Cardiac septum (tissue), 1 donor: Measurements from ENCODE around the gene STRIP1. TPM values are rescaled to one million over a fixed set of nuclear protein-coding genes. Genes with fewer than 3 reads are reported as not detected.
A peak's percentile ranks its signal among the peaks of the same experiment; 100 is the strongest.

Experiments used
- DNase-seq: peaks from one replicate; pipeline ENCODE4 v3.0.0-alpha.2; 2020; ENCODE audit warnings: low spot score
- intact Hi-C: fragments of 100-400 bp; cut with DNase I; formaldehyde crosslinking; loops from one replicate; pipeline ENCODE4 v1.14.0; 2022
- long read RNA-seq: library from polyadenylated mRNA; unstranded; transcript quantifications from one replicate; pipeline ENCODE4 v2.0.0, GENCODE V29; 2021
- total RNA-seq: library from RNA; stranded (reverse); fragmentation: NEBNext Ultra II Directional; extraction: Animal tissue kit (Norgen Biotek cat#: 25700); gene quantifications from one replicate; pipeline ENCODE4 v1.2.1, GENCODE V29; 2021
- donor health status: DM: no; HTN: no; CAD: no.

The STRIP1 gene
- total RNA-seq: 23.8 TPM
- long read RNA-seq, transcript STRIP1-201 (21 exons, 3,265 nt): major isoform, 36 of 57 reads
- long read RNA-seq, partial matches to known transcripts: 14 of 57 reads
- long read RNA-seq, other reads (novel, unspliced or antisense): 7 of 57 reads

- intact Hi-C loops: loop anchor here (5.0 kb wide), 2 partner anchors 373 to 428 kb away; partner anchors contain the start of gene LAMTOR5
- DNase-seq: peak; percentile 96
Observed at GRCh38 chr1:110034451-110035235, at the start of gene STRIP1. Gene STRIP1 (plus strand): TSS chr1:110034624. CDS start chr1:110034638, 14 bp downstream.

GRCh38 chr1:109985247-109986053 lies 49.0 kb upstream of the STRIP1 start:
- intact Hi-C loops: no loop called here
- no peak for DNase-seq

- DNase-seq: no peak
- intact Hi-C loops: no loop called here
Observed at GRCh38 chr1:109986054-109986444, 48.4 kb upstream of the STRIP1 start.

- intact Hi-C loops: no loop called here
Observed at GRCh38 chr1:109988349-109988914, 46.0 kb upstream of the STRIP1 start.

GRCh38 chr1:109989506-109990301 lies 44.7 kb upstream of the STRIP1 start:
- no peak for DNase-seq
- intact Hi-C loops: no loop called here

More at GRCh38 chr1:109988349-109988914, 46.0 kb upstream of the STRIP1 start:
- no peak for DNase-seq

- intact Hi-C loops: no loop called here
- no peak for DNase-seq
Observed at GRCh38 chr1:109990302-109990653, 44.1 kb upstream of the STRIP1 start.

GRCh38 chr1:109991400-109991925 lies 43.0 kb upstream of the STRIP1 start:
- no peak for DNase-seq
- intact Hi-C loops: no loop called here

- no peak for DNase-seq
- intact Hi-C loops: no loop called here
Observed at GRCh38 chr1:109993885-109994284, 40.5 kb upstream of the STRIP1 start.

- intact Hi-C loops: no loop called here
- no peak for DNase-seq
Observed at GRCh38 chr1:109994654-109995053, 39.8 kb upstream of the STRIP1 start.

- intact Hi-C loops: no loop called here
- no peak for DNase-seq
Observed at GRCh38 chr1:109995536-109995935, 38.9 kb upstream of the STRIP1 start.

- DNase-seq: no peak
- intact Hi-C loops: no loop called here
Observed at GRCh38 chr1:109996476-109996875, 37.9 kb upstream of the STRIP1 start.

GRCh38 chr1:109997204-109997866 lies 37.1 kb upstream of the STRIP1 start:
- no peak for DNase-seq
- intact Hi-C loops: no loop called here

- no peak for DNase-seq
- intact Hi-C loops: no loop called here
Observed at GRCh38 chr1:109997867-109998229, 36.6 kb upstream of the STRIP1 start.

GRCh38 chr1:110002695-110003094 lies 31.7 kb upstream of the STRIP1 start:
- no peak for DNase-seq
- intact Hi-C loops: no loop called here

GRCh38 chr1:110003747-110004428 lies 30.5 kb upstream of the STRIP1 start:
- no peak for DNase-seq
- intact Hi-C loops: no loop called here

GRCh38 chr1:110004583-110004982 lies 29.8 kb upstream of the STRIP1 start:
- intact Hi-C loops: no loop called here
- no peak for DNase-seq

- intact Hi-C loops: no loop called here
Observed at GRCh38 chr1:110005971-110006370, 28.5 kb upstream of the STRIP1 start.

GRCh38 chr1:110006516-110006915 lies 27.9 kb upstream of the STRIP1 start:
- DNase-seq: no peak
- intact Hi-C loops: no loop called here

More at GRCh38 chr1:110005971-110006370, 28.5 kb upstream of the STRIP1 start:
- no peak for DNase-seq
